Bone marrow (tissue), 2 donors: ENCODE measurements around the gene LRRC41.
"Not testable (repeated sequence)": the region's sequence is repeated elsewhere in the genome, so short reads cannot be mapped to it uniquely, and the experiment has no call there.

Source experiments
- DNase-seq, 2 donors: peaks; one replicate each; lab custom pipeline; 2025; lab: John Stamatoyannopoulos, UW

Gene LRRC41, protein sequence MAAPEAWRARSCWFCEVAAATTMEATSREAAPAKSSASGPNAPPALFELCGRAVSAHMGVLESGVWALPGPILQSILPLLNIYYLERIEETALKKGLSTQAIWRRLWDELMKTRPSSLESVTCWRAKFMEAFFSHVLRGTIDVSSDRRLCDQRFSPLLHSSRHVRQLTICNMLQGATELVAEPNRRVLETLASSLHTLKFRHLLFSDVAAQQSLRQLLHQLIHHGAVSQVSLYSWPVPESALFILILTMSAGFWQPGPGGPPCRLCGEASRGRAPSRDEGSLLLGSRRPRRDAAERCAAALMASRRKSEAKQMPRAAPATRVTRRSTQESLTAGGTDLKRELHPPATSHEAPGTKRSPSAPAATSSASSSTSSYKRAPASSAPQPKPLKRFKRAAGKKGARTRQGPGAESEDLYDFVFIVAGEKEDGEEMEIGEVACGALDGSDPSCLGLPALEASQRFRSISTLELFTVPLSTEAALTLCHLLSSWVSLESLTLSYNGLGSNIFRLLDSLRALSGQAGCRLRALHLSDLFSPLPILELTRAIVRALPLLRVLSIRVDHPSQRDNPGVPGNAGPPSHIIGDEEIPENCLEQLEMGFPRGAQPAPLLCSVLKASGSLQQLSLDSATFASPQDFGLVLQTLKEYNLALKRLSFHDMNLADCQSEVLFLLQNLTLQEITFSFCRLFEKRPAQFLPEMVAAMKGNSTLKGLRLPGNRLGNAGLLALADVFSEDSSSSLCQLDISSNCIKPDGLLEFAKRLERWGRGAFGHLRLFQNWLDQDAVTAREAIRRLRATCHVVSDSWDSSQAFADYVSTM

DNA sequence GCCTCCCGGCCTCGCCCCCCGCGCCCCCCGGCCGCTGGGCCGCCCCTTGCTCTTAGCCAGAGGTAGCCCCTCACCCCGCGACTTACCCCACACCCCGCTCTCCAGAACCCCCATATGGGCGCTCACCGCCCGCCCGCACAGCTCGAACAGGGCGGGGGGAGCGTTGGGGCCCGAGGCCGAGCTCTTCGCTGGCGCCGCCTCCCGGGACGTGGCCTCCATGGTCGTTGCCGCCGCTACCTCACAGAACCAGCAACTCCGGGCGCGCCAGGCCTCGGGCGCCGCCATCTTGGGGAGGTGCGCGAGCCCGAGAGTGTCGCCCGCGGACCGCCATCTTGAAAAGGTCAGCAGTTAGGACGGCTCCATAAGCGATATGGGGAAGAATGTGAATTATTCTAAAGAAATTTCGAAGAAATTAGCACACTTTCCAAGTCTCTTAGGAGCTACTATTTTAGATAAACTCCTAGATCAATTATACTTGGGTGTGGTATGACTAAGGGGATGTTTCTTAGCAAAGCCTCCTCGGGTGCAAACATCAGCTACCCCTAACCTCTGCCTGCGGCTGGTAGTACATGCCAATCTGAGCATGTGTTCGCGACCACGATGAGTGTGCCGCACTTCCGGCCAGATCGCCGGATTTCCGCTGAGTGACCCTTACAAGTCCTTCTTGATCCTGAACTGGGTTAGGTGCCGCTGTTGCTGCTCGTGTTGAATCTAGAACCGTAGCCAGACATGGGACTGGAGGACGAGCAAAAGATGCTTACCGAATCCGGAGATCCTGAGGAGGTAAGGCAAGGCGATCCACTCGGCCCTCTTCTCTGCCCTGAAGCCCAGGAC, at the start of gene LRRC41, which contains the start of gene UQCRH:
LRRC41 (minus strand) TSS at position 579 of the 834 bp plus-strand sequence; CDS start at position 285, 294 bp downstream.
UQCRH (plus strand) TSS at position 661 of the 834 bp plus-strand sequence; CDS start at position 730, 69 bp downstream.
- DNase-seq: peak; percentile 80 to 88

DNA sequence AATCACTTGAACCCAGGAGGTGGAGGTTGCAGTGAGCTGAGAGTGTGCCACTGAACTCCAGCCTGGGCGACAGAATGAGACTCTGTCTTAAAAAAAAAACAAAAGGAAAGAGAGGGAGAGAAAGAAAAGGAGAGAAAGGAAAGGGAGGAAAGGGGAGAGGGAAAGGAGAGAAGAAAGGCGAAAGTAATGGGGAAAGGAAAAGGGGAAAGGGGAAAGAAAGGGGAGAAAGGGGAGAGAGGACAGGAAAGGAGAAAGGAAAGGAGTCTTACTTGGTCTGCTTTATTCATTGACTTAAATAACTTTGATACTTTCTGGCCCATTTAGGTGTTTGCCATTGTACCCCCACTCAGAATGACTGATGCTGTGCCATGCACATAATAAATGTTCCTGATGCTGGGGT, 48.9 kb upstream of the LRRC41 start:
- no peak for DNase-seq

DNA sequence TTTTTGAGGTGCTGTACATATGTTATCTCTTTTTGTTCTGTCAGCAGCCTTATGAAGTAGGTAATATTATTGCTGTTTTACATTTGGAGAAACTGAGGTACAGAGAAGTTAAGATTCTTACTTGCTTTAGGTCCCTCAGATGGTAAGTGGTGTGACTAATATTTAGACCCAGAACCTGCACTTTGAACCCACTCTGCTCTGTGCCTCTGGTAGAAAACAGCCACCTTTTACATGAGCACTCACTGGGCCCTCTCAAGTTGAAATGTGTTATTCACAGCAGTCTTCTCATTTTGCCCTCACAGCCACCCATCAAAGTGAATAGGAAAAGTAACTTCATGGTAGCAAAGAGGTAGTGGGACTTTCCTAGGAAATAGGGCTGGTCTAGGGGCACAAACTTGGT, 41.9 kb upstream of the LRRC41 start:
- DNase-seq: no peak

DNA sequence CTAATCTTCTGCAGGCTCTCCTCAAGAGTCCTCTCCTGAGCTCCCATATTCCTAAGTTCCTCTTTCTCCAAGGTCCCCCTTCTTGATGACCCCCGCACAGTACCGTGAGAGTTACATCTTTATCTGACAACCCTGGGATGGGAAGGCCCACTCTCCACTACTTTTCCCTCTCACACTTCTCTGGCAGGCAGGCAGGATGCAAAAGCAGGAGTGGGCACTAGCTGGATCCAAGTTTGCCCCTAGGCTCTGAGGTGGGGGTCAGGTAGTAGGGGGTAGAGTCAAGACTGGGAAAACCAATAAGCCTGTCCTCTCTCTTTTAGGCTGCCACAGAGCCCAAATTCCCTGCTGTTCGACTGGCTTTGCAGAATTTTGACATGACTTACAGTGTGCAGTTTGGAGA, 41.1 kb upstream of the LRRC41 start:
- DNase-seq: no peak

DNA sequence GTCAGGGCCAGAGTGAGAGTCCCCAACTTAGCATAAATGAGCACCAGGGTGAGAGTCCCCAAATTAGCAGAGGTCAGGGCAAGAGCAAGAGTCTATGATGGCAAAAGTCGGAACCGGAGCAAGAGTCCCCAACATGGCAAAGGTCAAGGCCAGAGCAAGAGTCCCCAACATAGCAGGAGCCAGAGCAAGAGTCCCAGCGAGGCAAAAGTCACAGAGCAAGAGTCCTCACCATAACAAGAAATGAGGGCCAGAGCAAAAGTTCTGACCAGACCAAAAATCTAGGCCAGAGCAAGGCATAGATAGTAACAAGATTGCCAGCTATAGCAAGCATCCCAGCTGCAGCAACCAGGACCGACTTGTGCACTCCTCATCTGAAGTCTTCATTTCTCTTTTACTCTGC, 40.3 kb upstream of the LRRC41 start:
- DNase-seq: no peak

DNA sequence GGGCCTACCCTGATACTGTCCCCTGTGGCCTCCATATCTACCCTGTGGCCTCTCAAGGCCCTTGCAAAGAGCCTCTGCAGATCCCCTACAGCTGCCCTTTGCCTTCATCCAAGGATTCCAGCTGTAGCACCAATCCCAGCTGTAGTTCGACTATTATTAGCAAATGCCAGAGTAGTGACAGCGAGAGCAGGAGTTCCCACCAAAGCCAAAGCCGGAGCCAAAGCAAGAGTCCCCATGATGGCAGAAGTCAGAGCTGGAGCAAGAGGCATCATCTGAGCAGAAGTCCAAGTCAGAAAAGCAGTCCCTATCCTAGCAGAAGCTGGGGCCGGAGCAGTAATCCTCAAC, 39.9 kb upstream of the LRRC41 start:
- DNase-seq: no peak

DNA sequence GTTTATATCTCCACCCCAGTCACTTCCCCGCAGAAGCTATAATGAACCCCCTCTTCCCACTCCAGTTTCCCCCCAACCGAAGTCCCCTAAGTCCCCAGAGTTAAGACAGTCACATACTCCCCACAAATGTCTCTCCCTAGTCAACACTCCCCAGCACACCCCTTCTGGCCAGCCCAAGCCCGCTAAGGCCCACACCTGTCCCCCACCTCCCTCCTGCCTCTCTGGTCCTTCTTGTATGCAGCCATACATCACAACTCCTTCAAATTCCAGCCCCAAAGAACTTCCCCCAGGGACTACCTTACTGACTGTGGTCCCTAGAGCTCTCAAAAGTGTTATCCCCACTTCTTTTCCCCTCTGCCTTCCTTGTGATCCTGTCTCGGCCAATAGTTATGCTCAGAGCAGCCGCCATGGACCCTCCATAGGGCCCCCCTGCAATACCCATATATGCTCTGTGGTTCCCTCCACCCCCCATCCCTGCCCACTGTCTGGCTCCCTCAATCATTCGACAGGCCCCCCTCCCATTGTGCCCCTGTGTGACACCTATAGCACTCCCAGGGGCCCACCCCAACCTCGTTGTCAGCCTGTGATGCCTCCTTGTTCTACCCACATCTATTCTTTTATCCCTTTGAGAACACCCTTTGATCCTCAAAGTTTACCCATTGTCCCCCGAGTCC, 39.4 kb upstream of the LRRC41 start:
- no peak for DNase-seq

DNA sequence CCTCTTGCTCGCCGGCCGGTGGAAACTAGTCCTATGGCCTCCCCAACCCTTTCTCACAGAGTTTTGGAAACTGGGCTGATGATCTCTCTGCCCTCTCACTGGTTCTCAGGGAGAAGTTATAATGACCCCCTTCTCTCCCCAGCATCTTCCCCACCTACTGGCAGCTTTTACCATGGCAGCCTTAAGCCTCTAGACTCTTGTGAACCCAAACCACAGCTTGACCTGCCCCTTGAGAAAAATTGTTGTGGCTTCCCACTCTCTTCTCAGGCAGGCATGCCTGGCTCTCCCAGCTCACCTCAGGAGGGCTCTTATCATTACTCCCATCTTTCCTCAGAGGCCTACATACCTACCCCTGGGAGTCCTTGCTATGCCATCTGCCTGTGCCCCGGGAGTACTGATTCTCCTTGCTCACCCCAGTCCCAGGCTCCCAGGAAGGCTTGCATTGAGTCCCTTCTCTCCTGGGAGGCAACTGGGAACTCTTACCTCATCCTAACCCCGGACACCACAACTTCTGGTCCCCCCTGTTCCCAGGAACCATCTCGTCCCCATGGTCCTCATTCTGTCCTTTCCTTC, 38.8 kb upstream of the LRRC41 start:
- no peak for DNase-seq

DNA sequence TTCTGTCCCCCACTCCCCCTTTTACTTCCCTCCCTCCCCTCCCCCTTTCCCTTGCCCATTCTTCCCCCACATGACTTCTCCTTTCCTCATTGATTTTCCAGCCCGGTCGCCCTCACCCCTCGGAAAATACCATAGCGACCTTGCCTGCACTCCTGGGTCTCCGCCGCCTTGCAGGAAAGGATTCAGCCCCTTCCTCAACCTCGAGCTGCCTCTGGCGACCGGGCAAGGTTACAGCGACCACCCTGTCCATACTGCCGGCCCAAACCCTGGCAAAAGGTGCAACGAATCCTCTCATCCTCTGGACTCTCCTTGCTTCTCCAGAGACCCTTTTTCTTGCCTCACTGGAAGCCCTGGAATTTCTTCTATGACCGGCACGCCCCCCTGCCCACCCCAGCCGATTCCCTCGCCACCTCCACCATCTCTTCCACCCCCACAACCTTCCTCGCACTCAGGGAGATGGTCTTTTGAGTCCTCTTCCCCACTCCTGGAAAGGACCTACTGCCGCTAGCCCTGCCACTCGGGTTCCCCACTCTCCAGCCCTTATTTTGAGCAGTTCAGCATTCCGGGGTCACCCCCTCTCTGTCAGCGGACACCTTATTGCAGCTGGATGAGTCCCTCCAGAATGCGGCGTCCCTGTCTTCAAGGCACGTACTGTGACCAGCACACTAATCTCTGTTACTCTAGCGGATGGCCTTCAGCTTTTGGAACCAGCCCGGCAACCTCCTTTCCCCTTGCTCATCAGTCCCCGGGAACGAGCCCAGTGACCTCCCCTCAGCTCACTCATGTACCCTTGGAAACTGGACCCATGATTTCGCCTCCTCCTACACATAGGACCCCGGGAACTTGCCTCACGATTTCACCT, 38.0 kb upstream of the LRRC41 start:
- DNase-seq: no peak

DNA sequence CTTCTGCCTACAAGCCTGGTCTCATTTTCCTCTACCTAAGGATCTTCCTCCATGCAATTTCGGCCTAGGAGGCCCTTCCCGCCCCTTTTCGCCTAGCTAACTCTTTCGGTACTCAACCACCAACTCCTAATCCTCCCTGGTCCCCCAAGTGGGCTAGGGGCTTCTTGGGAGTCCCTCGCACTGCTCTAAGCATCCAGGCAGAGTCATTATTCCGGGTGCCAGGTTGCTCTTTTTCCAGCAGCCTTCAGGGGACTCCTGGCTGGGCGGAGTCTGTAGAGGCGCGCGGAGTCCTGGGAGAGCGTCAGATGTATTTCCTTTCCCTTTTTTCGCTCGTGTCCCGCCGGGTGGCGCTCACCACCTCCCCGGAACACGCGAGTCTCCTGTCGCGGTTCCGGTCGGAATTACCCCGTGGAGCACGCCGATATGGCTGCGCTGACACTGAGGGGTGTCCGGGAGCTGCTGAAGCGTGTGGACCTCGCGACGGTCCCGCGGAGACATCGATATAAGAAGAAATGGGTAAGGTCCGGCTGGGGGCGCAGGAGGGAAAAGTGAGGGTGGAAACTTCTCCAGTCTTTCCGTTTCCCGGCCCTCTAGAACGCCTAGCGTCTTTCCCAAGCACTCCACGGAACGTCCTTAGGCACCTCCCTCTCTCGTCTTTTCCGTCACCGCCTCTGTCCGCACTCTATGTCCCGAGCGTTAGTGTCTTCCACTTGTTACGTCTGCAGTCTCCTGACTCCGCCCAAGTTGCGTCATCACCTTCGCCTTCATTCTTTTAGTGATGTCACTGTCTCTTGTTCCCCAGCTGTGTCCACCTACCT, 37.2 kb upstream of the LRRC41 start, which contains the start of gene NSUN4:
NSUN4 (plus strand) TSS at position 404 of the 818 bp plus-strand sequence; CDS start at position 424, 20 bp downstream.
- peak; percentile 87 to 95 for DNase-seq

DNA sequence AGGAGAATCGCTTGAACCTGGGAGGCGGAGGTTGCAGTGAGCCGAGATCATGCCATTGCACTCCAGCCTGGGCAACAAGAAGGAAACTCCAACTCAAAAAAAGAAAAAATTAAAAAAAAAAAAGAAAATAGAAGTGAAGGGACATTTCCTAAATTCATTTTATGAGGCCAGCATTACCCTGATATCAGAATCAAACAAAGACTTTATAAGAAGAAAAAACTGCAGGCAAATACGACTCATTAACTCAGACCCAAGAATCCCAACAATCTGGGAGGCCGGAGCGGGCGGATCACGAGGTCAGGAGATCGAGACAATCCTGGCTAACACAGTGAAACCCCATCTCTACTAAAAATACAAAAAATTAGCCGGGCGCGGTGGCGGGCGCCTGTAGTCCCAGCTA, 34.0 kb upstream of the LRRC41 start:
- DNase-seq: not testable (repeated sequence)

DNA sequence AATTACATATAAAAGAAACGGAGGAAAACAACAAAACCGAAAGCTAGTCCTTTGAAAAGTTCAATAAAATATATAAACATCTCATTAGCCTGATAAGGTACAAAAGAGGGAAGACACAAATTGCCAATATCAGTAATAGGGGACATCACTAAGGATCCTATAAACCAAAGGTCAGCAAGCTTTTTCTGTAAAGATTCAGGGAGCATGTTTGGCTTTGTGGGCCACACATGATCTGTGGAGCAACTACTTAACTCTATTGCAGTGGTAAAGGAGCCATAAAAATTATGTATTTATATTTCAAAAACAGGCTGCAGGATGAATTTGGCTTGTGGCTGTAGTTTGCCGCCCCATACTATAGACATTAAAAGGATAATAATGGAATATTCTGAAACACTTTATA, 31.7 kb upstream of the LRRC41 start:
- no peak for DNase-seq

DNA sequence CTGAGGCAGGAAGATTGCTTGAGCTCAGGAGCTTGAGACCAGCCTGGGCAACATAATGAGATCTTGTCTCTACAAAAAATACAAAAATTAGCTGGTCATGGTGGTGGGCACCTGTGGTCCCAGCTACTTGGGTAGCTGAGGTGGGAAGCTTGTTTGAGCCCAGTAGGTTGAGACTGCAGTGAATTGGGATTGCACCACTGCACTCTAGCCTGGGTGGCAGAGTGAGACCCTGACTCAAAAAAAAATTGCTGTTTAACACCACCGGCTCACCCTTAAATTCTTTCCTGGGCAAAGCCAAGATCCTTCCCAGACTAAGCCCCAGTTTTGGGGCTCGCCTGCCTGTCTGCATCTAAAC, 30.6 kb upstream of the LRRC41 start:
- no peak for DNase-seq

DNA sequence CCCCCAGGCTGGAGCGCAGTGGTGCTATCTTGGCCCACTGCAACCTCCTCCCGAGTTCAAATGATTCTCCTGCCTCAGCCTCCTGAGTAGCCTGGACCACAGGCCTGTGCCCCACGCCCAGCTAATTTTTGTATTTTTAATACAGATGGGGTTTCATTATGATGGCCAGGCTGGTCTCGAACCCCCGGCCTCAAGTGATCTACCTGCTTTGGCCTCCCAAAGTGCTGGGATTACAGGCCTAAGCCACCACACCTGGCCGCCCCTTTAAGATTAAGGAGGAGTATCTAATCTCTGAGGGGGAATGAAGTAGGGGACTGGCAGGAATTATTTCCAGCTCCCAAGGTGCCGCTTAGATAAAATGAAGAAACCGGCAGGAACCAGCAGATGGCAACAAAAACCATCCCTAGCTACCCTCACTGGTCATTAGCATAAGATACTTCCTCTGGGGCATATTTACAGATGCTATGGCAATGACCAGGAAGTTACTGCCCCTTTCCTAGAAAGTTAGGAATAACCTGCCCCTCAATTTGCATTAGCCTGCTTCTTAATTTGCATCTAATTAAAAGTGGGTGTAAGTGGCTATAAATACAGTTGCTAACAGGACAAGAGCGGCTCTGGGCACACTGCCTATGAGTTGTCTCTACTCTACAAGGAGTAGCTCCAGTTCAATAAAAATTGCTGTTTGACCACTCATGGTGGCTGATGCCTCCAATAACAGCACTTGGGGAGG, 30.0 kb upstream of the LRRC41 start:
- peak in 1 of 2 donors; percentile 30 for DNase-seq

DNA sequence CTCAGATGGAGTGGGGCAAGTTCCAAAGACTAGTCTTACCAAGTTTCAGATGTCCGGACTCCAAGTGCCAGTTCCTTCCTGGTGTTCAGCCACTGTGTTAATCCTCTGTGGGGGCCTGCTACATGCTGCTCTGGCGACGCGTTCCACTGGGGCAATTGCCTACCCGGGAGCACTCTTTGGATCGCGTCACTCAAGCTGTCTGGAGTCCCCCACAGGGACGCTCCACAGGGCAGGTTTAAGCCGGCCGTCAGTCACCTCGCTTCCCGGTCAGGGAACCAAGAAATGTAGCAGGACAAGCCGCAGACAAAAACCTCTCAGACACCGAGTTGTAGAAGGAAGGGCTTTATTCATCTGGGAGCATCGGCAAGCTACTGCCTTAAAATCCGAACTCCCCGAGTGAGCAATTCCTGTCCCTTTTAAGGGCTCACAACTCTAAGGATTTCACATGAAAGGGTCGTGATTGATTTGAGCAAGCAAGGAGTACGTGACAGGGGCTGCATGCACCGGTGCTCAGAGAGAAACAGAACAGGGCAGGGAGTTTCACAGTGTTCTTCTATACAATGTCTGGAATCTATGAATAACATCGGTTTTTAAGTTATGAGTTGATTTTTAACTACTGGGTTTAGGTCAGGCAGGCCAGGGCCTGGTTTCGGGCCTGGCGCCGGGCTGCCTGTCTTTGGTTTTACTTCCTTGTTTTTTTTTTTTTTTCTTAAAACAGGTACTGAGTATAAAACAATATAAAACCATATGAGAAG, 28.5 kb upstream of the LRRC41 start:
- not testable (repeated sequence) for DNase-seq

DNA sequence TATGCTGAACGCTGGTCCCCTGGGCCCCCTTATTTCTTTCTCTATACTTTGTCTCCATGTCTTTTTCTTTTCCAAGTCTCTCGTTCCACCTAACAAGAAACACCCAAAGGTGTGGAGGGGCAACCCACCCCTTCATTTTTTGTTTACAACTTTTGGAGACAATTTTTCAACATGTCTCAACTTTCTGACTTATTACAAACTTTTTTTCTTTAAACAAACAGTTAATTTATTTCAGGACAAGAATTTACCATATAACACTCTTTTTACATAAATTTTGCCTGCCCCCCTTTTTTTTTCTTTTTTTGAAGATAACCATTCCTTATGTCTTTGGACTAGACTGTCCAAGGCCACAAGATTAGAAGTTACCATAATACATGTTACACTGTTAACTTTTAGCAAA, 27.0 kb upstream of the LRRC41 start:
- DNase-seq: not testable (repeated sequence)

DNA sequence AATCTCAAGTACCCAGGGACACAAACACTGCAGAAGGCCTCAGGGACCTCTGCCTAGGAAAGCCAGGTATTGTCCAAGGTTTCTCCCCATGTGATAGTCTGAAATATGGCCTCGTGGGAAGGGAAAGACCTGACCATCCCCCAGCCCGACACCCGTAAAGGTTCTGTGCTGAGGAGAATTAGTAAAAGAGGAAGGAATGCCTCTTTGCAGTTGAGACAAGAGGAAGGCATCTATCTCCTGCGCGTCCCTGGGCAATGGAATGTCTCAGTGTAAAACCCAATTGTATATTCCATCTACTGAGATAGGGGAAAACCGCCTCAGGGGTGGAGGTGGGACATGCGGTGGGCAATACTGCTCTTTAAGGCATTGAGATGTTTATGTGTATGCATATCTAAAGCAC, 26.4 kb upstream of the LRRC41 start:
- not testable (repeated sequence) for DNase-seq

DNA sequence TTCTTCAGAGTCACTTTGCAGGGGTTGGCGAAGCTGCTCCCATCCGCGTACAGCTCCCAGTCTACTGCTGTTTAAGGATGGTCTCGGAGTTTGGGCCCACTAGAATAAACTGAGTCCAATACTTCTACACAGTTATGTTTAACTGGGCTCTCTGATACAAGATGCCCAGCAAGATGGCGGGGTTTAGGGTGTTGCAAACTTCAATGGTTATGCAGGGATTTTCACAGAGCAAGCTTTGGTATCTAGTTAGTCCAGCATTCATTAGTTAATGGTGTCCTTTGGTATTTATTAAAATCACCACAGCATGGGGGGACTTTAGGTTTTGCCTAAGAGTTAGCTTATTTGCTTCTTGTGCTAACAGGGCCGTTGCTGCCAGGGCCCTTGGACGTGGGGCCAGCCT, 24.8 kb upstream of the LRRC41 start:
- DNase-seq: not testable (repeated sequence)
